GM18873 (cell line): Measurements from ENCODE around the gene RNF223.
A peak's percentile ranks its signal among the peaks of the same experiment; 100 is the strongest.
"Not testable (repeated sequence)": the region's sequence is repeated elsewhere in the genome, so short reads cannot be mapped to it uniquely, and the experiment has no call there.

Source experiments
- ATAC-seq: cut with Tn5 transposase; IDR thresholded peaks from one replicate; pipeline ENCODE4 v1.9.1; 2021; ENCODE audit warnings: mild to moderate bottlenecking, moderate library complexity, moderate number of reproducible peaks; ENCODE audit not compliant: unreplicated experiment, low FRiP score

The RNF223 gene

DNA sequence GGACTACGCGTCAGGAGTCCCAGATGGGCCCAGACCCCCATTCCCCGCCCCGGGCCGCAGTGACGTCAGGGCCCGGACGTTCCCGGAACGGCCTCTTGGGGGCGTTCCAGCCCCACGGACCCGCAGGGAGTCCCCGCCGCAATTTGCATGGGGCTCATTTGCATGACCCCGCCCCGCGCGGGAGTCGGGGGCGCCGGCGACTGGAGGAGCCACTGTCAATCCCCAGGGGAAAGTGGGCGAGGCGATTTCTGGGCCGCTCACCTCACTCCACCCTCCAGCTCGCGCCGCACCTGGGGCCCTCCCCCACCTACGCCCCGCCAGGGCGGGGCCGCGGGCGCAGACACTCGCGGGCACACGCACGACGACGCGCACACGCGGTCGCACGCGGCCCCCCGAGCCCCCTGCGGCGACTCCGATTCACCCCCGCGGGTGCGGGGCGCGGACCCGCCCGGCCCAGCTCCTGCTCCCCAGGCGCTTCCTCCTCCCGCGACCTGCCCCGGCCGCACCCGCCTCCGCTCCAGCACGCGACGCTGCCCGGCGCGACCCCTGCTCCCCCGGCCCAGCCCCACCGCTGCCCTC is 41.0 kb downstream of the RNF223 start:
- peak; percentile 79 for ATAC-seq

DNA sequence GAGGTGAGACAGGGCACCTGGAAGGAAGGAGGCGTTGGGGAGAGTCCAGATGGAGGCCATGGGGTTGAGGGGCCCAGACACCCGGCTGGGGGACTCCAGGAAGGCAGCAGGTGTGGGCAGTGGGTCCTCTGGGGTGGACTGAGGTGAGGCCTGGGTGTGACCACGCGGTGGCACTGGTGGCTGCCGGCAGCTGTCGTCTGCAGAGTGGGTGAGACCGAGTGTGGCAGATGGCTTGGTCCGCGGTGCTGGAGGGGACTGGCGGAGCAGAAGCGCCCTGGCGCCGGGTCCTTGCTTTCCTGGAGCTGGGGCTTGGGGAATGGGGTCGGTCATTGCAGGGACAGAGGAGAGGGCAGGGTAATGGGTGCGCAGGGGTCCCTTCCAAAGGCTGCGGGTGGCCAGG is 41.7 kb downstream of the RNF223 start:
- ATAC-seq, result no peak

DNA sequence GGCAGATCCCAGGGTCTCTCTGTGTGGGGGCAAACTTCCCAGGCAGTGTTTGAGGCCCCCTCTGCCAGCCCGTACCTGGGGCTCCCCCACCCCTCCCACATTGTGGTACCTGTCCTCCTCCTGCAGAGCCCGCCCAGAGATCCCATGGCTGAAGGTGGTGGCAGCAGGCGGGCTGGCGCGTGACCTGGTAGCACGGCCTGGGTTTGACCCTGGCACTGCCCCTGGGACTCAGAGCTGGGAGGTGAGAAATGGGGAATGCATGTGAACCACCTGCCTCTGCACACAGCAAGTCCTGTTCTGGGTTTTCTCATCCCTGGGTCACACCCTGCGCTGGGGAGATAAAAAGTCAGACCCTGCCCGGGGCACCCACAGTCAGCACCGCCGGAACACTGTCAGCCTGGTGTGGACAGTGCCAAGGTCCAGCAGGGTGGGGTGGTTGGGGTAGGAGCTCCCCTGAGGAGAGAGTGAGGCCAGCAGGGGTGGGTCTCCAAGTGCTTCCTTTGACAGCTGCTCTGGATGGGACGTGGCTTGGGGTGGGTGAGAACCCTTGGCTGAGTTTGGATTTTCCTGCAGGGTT is 42.4 kb downstream of the RNF223 start:
- no peak for ATAC-seq

GRCh38 chr1:1030867-1031658 is 43.0 kb downstream of the RNF223 start:
- ATAC-seq, result not testable (repeated sequence)

DNA sequence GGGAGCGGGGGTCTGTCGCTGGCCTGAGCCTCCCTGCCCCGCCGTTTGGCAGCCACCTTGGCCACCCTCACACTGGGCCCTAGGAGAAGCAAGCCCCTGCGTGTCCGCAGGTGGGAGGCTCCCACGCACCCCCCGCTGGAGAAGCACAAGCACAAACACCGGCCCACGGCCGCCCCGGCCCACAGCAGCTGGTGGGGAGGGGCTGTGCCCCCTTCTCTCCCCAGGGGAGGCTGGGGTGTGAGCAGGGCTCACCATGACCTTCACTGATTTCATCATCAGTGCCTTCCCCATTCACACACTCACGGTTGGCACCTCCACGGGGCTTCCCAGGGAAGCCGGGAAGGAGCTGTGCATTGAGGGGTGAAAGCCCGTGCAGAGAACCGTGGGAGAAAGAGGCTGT is 46.3 kb downstream of the RNF223 start:
- ATAC-seq, result no peak

DNA sequence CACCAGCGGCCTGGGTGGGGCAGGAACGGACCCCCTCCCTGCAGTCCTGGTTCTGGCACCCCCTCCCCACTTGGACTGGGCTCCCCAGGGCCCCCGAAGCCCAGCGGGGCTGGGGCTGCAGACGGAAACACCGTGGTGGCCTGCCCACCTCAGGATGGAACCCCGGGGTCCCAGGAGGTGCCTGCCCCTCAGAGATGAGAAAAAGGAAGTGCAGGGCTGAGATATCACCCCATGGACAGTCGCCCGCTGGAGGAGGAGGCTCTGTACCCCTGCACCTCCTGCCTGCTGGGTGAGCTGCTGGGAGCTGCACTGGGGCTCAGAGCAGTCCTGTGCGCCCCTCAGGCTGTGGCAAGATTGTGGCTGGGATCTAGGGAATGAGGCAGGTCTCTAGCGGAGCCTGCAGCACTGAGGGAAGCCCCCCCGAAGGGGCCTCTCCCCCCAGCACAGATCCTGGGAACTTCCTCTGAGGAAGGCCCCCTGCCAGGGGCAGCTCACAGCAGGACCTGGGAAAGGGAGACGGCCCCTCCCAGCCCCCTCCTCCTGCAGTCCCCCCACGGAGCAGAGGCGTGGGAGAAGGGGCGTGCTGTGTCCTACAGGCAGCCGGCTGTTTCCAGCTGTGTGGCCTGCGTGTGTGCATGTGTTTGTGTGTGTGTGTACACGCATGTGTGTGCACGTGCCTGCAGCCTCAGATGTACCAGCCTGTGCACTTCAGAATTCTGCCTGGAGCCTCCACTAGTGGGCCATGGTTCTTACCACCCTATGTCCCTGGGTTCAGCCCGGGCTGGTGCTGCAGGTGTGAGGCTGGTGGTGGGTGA is 47.3 kb downstream of the RNF223 start:
- no peak for ATAC-seq

- no peak for ATAC-seq
Observed at GRCh38 chr1:1025730-1026129, 48.4 kb downstream of the RNF223 start.

DNA sequence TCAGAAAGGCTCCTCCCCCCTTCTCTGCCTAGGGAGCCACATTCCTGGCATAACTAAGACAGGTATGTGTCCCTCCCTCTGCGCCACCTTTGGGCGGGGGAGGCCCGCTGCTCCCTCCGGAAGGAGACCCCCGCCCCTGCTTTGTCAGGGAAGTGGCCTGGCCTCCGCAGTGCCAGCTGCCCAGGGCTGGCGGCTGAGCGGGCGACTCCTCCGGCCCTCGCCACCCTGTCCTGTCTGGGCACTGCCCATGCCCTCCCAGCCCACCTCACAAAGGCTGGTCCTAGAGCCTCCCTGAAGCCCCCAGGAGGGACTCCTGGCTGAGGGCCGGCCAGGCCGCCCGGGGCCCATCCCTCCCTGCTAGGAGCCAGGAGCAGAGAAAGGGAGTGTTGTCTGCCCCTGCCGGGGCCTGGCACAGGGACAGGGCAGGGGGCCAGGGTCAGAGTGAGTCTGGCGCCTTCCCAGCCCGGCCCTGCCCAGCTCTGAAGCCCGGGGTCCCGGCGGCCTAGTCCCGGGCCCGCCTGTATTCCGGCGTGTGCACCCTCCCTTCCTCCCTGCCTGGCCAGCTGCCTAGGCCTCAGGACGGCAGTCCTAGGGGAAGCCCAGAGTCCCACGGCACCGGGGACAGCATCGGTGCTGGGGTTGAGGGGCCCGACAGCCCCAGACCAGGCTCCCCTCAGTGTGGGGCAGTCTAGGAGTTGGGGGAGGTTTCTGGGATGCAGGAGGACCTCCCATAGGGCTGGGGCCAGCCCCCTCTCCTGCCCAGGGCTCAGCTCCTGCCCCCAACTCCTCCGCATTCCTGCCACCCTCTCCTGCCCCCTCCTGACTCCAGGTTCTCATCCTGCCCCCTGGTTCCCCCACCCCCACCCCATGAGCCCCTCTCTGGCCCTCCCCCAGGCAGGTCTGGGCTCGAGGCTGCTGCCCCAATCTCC is 49.1 kb downstream of the RNF223 start:
- ATAC-seq, result no peak

GRCh38 chr1:1024149-1024770 is 49.8 kb downstream of the RNF223 start:
- ATAC-seq, result no peak

DNA sequence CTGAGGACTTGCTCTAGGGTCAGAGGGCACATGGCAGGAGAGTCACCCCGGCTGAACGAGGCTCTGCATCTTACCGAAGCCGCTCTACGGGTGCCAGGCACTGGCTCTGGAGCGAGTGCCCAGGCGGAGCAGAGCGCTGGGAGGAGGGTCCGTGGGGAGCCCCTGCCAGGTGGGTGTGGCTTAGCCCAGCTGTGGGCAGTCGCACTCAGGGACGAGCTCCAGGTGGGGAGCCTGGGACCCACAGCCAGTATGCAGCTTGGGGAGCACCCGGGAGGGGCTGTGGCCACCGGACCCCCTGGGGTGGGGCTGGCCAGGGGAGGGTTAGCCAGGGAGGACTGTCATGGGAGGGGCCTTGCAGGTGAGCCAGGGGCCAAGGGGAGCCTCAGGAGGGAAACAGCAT is 50.4 kb downstream of the RNF223 start:
- ATAC-seq, result no peak

- no peak for ATAC-seq
Observed at GRCh38 chr1:1022302-1023009, 51.6 kb downstream of the RNF223 start.

GRCh38 chr1:1021920-1022259 is 52.2 kb downstream of the RNF223 start:
- ATAC-seq, result no peak

DNA sequence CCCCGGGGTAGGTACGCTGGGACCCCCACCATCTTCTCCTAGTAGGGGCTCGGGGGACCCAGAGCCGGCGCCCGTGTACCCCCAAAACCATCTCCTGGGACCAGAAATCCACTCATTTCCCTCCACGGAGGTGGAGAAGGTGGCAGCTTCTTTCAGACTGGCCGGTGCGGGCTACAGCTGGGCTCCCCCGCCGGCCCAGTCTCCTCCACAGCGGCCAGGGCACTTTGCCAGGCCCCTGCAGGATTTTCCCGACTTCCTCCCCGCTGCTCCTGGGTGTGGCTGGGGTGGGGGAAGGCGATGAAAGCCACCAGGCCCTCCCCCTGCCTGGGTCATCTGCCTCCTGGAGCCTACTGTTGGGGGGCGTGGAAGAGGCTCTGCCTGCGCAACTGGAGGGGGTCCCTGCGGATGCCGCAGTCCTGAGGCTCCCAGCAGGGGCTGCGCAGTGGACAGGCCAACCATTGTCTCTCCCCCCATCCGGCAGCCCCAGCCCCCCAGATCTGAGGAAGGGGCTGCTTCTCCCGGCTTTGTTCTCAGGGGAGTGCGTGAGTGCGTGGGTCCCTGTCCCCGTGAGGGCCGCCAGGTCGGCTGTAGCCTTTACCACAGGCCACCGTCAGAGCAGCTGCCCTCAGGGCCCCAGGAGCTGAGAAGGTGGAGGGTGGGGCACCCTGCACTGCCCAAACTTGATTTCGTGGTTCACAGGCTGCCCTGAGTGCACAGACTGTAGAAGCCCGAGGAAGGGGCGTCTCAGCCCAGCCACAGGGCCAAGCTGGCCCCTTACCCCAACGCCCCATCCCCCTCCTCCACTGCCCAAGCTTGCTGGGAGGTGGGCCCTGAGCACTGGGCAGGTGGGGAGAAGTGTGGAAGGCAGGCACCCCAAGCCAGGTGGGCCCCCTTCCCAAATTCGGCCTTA is 52.8 kb downstream of the RNF223 start:
- no peak for ATAC-seq
